HUES6 (cell line): Measurements from ENCODE around the gene MACROD1.

Source experiments
- H3K27ac ChIP-seq: 2 replicates; pipeline ENCODE4 v1.7.0; 2013; ENCODE audit warnings: low read depth, mild to moderate bottlenecking, low read length, inconsistent platforms
- H3K27me3 ChIP-seq: 2 replicates; pipeline ENCODE4 v1.6.1; 2013; ENCODE audit warnings: low read length; ENCODE audit not compliant: control insufficient read depth, insufficient read depth
- H3K36me3 ChIP-seq: 2 replicates; pipeline ENCODE4 v1.6.1; 2013; ENCODE audit warnings: low read length; ENCODE audit not compliant: control insufficient read depth, insufficient read depth
- H3K4me1 ChIP-seq: 2 replicates; pipeline ENCODE4 v1.6.1; 2013; ENCODE audit warnings: low read length; ENCODE audit not compliant: control insufficient read depth, insufficient read depth
- H3K4me3 ChIP-seq: 2 replicates; pipeline ENCODE4 v1.5.1; 2013; ENCODE audit warnings: low read depth, low read length
- H3K9ac ChIP-seq: one replicate; pipeline ENCODE4 v1.6.1; 2013; ENCODE audit warnings: mild to moderate bottlenecking, low read length
- H3K9me3 ChIP-seq: 2 replicates; pipeline ENCODE4 v1.6.1; 2013; ENCODE audit warnings: low read depth, low read length; ENCODE audit not compliant: control insufficient read depth, insufficient read depth

Gene MACROD1

DNA sequence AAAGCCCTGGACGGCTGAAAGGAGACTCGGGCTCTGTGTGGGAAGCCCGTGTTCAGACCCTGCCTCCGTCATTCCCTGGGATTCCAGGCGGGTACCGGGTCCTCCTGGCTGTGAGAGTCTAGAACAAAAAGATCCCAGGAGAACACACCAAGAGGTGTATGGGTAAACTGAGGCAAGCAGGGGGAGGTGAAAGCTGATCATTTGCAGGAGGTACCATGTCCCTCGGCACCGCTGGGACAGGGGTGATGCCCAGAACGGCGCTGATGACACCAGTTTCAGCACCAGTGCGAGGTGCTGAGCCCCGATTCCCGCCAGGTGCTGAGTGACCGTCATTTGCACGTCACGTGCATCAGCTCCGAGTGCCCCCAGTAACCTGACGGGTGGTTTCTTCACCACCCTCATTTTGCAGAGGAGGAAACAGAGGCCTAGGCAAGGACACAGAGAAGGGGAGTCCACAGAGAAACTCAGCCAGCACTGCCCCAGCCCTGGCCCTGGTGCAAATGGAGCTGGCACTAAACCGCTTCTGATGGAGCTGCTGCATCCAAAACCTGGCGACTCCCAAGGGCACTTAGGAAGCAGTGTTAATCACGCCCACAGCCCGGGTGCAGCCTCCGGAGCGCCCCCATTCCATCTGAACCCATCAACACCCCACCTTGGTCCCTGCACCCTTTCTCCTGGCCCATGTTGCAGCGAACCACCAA is 16.8 kb downstream of the MACROD1 start:
- Histone ChIP-seq H3K9me3 (no peaks in the 10 kb centered on the region), H3K4me3 (no peak overlapping the region), H3K9ac (no peak overlapping the region), H3K27ac (no peak overlapping the region), H3K4me1 (peaks cover 20% of the 10 kb centered on the region), H3K36me3 (no peaks in the 10 kb centered on the region), H3K27me3 (no peaks in the 10 kb centered on the region; the same call in 1 of the 2 replicates)

DNA sequence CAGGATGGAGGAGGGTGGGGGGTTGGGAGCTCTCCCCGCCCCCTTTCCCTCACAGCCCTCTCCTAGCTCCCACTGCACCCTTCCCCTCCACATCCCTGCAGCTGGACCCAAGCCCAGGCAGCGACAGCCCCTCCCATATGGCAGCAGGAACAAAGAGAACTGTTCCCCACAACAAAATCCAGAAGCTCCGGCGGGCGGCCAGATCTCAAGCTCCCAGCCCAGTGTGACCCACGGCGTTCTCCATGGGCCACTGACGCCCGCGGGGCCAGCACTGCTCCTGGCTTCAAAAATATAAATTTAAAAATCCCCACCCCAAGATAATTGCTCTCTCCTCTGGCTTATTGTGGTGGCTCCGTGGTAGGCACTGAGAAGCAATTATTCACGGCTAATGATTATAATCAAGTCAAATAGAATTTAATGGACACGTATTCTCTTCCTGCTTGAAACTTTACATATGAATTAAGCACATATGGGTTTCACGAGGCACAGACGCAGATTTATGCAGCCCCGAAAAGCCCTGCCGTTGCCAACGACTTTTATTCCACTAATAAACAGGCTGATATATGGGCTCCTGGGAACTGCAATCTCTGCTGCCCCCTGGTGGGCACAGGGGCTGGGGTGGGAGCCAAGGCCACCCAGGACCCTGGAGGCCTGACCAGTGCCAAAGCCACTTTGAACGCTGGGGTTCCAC is 17.5 kb downstream of the MACROD1 start:
- H3K36me3 ChIP-seq, result no peaks in the 10 kb centered on the region
- H3K9ac ChIP-seq, result no peak overlapping the region
- H3K4me3 ChIP-seq, result no peak overlapping the region; the same call in 1 of the 2 replicates
- no peaks in the 10 kb centered on the region; the same call in 1 of the 2 replicates for H3K27me3 ChIP-seq
- peaks cover 14% of the 10 kb centered on the region for H3K4me1 ChIP-seq
- H3K9me3 ChIP-seq, result no peaks in the 10 kb centered on the region
- H3K27ac ChIP-seq, result no peak overlapping the region

DNA sequence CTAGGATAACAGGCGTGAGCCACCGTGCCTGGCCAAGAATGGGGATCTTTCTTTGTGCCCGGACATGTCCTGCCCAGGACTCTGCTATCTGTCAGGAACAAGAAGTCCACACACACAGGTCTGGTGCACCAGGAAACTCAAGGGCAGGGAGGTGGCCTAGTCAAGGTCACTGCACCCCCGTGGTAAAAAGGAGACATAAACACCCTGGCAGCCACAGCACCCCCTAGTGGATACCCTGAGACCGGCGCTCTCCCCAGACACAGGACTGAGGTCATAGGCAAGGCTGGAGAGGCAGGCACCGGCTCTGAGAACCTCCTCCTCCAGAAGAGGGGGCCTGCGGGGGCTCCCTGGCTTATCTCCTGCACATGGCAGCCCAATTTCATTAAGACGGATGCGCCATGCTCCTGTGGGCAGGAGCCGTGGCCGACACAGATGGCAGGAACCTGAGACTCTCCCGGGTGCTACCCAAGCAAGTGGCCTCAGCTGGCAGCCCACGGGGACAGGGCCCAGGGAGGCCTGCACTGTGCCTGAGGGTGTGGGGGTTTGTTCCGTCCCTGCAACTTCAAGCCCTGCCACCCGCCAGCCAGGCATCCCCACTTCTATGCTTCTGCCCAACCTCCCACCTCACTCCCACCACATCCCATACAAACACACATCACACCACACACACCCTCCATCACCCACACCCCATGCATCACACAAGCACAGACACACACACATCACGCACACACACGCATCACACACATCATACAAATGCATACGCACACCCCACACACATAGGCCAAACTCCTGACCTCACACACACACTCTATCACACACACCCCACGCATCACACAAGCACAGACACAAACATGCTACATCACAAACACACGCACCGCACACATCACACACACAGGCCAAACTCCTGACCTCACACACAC is 19.6 kb downstream of the MACROD1 start:
- no peak overlapping the region for H3K9ac ChIP-seq
- H3K4me1 ChIP-seq, result peaks cover 7% of the 10 kb centered on the region; the same call in 1 of the 2 replicates
- no peak overlapping the region for H3K27ac ChIP-seq
- no peak overlapping the region for H3K4me3 ChIP-seq
- no peaks in the 10 kb centered on the region; the same call in 1 of the 2 replicates for H3K27me3 ChIP-seq
- no peaks in the 10 kb centered on the region for H3K9me3 ChIP-seq
- H3K36me3 ChIP-seq, result no peaks in the 10 kb centered on the region

DNA sequence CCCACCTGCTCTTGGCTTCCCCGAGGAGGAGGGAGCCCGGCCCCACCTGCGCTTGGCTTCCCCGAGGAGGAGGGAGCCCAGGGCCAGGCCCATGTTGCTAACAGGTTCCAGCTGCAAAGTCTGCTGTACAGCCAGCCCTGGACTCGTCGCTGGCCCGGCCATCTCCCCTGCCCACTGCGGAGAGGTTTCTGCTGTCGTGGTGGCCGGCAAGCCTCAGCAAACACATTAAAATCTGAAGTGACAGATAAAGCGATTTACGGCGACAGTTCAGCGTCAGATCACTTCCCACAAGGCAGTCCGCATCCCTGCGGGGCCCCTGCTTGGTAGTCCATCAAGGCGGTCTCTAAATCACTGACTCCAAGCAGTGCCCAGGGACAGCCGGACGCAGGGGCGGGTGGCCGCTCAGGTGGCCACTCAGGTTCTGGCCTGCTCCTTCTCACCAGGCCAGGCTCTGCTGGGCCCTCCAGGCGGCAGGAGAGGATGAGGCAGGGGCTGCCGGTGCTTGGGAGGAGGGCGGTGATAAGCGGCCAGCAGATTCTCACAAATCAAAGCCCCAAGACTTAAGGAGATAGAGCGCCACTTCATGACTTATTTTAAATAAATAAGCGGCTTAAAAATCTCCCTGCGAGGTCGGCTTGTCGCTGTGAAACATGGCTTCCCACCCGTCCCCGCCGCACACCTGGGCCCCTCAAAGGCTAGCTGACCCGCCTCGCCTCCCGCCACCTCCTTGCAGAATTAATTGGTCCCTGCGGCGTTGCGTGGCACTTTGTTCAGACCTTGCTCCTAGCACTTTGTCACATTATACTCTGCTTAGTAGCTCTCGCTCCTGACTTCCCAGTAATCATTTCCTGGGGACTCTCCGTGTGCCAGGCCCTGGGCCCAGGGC is 21.1 kb downstream of the MACROD1 start:
- Histone ChIP-seq H3K9ac (no peak overlapping the region), H3K36me3 (no peaks in the 10 kb centered on the region), H3K27ac (no peak overlapping the region), H3K9me3 (no peaks in the 10 kb centered on the region), H3K27me3 (no peaks in the 10 kb centered on the region; the same call in 1 of the 2 replicates), H3K4me3 (no peak overlapping the region), H3K4me1 (peaks cover 7% of the 10 kb centered on the region; the same call in 1 of the 2 replicates)

DNA sequence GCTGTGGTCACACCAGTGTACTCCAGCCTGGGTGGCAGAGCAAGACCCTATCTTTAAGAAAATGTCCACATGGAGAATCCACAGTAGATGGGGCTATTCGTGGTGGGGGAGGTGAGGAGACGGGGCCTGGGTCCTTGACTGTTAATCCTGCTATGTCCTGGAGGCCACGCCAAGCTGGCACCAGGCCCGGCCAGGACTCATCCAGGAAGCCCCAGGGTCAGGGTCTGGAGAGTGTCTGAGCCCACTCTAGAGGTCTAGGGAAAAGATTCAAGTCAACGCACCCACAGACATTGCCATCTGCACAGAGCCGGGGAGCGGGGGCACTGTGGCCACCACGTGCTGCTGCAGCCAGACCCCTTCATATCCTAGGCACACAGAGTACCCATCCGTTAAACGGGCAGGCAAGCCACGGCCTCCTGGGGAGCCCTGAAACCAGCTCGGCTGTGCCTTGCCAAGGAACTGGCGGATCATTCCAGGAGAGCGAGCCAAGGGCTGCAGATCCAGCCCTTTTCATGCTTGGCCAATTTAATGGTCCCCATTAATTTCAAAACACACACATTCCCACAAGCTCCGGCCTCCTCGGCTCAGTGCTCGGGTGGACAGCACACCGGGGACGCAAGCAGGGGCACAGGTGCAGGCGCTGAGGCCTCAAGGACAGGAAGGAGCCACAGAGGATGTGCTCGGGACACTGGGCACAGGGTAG is 24.7 kb downstream of the MACROD1 start:
- Histone ChIP-seq H3K27ac (no peak overlapping the region), H3K27me3 (no peaks in the 10 kb centered on the region; the same call in 1 of the 2 replicates), H3K9ac (no peak overlapping the region), H3K36me3 (no peaks in the 10 kb centered on the region), H3K9me3 (no peaks in the 10 kb centered on the region), H3K4me1 (no peaks in the 10 kb centered on the region), H3K4me3 (no peak overlapping the region)

DNA sequence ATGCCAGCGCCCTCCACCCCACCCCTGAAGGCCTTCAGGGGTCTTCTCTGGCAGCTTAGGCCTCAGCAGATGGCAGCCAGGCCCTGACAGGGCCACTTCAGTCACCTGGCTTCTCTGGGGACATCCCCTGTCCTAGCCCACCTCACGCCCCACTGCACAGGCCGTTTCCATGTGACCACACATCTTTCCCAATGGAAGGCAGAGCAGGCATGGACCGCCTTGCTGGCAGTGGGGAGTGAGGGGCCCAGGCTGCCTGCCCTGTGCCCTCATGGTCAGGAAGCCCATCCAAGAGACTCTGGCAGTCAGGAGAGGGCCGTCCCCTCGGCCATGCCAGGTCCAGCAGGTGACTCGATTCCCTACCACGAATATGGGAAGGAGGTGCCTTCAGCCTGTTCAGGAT is 25.8 kb downstream of the MACROD1 start:
- no peak overlapping the region for H3K9ac ChIP-seq
- H3K27ac ChIP-seq, result no peak overlapping the region
- H3K4me3 ChIP-seq, result no peak overlapping the region
- no peaks in the 10 kb centered on the region for H3K9me3 ChIP-seq
- H3K4me1 ChIP-seq, result no peaks in the 10 kb centered on the region
- H3K36me3 ChIP-seq, result no peaks in the 10 kb centered on the region
- H3K27me3 ChIP-seq, result no peaks in the 10 kb centered on the region; the same call in 1 of the 2 replicates

DNA sequence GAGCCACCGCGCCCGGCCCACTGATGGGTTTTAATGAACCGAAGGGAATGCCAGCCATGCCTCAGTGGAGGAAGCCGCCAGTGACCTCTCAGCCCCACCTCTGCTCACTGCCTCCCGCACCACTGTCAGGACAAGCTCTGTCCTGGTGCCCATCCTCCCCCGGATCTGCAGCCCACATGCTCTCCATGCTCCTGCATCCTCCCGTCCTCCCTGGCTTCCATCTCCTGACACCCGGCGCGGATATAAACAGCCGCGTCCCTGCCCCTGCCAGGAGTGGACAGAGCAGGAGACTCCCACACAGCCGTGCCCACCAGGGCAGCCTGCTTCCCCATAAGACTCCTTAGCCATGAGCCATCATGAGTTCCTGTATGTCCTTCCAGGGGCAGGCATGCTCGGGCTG is 26.9 kb downstream of the MACROD1 start:
- Histone ChIP-seq H3K4me3 (no peak overlapping the region), H3K9me3 (no peaks in the 10 kb centered on the region), H3K27me3 (peaks cover 7% of the 10 kb centered on the region), H3K4me1 (no peaks in the 10 kb centered on the region), H3K27ac (no peak overlapping the region), H3K9ac (no peak overlapping the region), H3K36me3 (no peaks in the 10 kb centered on the region)

DNA sequence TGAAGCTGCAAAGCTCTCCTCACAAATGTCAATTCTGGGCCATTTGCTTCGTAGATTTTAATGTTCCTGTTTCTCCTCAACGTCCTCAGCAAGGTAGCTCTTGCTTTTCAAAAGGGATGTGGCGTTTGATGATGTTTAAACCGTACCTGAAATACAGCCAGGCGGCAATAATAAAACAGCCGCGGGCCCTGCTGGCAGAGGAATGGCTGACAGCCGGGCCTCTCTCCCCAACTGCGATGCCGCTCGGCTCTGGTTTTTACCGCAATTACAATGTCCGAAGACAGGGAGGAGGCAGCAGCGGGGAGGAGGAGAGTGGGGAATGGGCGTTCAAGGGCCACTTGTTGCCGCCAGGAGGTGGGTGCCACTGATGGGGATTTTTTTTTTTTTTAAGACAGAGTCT is 27.5 kb downstream of the MACROD1 start:
- peaks cover 13% of the 10 kb centered on the region for H3K27me3 ChIP-seq
- H3K36me3 ChIP-seq, result no peaks in the 10 kb centered on the region
- no peaks in the 10 kb centered on the region for H3K4me1 ChIP-seq
- no peak overlapping the region for H3K4me3 ChIP-seq
- H3K9me3 ChIP-seq, result no peaks in the 10 kb centered on the region
- no peak overlapping the region for H3K9ac ChIP-seq
- no peak overlapping the region for H3K27ac ChIP-seq

DNA sequence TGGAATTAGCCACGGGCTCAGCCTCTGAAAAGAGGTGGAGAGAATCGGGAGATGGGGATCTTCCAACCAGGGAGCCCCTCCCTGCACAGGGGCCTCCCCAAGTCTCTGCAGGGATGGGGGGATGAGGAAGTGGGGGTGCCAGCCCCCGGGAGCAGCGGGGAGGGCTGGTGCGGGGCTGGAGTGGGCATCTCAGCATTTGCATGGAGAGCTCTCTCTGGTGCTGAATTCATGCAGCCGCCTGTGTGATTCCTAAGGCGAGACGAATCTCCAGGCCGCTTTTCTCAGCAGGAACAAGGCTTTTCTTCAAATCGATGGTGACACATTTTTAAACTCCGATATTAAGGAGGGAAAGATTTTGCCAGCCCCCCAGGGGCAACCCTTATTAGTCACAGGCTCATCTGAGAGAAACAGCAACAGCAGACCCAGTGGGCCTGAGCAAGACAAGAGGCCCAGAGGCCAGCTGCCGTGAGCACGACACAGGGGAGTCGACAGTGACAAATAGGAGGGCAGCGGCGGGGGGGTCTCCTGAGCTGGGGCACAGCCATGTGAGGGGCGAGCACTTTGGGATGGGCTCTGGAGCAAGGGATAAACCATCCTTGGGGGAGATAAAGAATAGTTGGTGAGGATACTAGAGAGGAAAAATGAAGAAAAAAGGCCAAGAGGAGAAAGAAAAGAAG is 29.0 kb downstream of the MACROD1 start:
- H3K27ac ChIP-seq, result no peak overlapping the region
- no peaks in the 10 kb centered on the region for H3K36me3 ChIP-seq
- no peak overlapping the region for H3K4me3 ChIP-seq
- no peaks in the 10 kb centered on the region for H3K9me3 ChIP-seq
- H3K4me1 ChIP-seq, result peaks cover 13% of the 10 kb centered on the region
- H3K27me3 ChIP-seq, result peaks cover 17% of the 10 kb centered on the region
- no peak overlapping the region for H3K9ac ChIP-seq
